Activated naive CD8-positive, alpha-beta T cell treated with anti-CD3 and anti-CD28 coated beads, Interleukin-2, amount 50 U/mL, for 24 hours (primary cell): ENCODE data around the gene MYO3A.
A peak's percentile ranks its signal among the peaks of the same experiment; 100 is the strongest.

Source experiments
- ATAC-seq: fragments of 150-1000 bp; cut with Tn5 transposase; one replicate; pipeline ENCODE4 v1.10.0; 2021
- DNase-seq: peaks from one replicate; pipeline ENCODE4 v3.0.0; 2021
- H3K27ac Mint-ChIP-seq: one replicate; pipeline ENCODE4 v1.8.0; 2021; ENCODE audit warnings: mild to moderate bottlenecking, mixed read lengths
- H3K27me3 Mint-ChIP-seq: one replicate; pipeline ENCODE4 v1.8.0; 2021; ENCODE audit warnings: mixed read lengths
- H3K36me3 Mint-ChIP-seq: one replicate; pipeline ENCODE4 v1.8.0; 2021; ENCODE audit warnings: low read depth, mixed read lengths
- H3K4me1 Mint-ChIP-seq: one replicate; pipeline ENCODE4 v1.8.0; 2021; ENCODE audit warnings: mixed read lengths
- H3K4me3 Mint-ChIP-seq: one replicate; pipeline ENCODE4 v1.8.0; 2021; ENCODE audit warnings: mild to moderate bottlenecking, moderate library complexity, mixed read lengths
- H3K9me3 Mint-ChIP-seq: one replicate; pipeline ENCODE4 v1.8.0; 2021; ENCODE audit warnings: mixed read lengths

Gene MYO3A

GRCh38 chr10:26199841-26200240 is 265.8 kb downstream of the MYO3A start:
- ATAC-seq = no peak
- Mint-ChIP-seq H3K9me3 (peaks cover 9% of the 10 kb centered on the region), H3K36me3 (no peaks in the 10 kb centered on the region)

GRCh38 chr10:26205223-26205622 is 271.2 kb downstream of the MYO3A start:
- Mint-ChIP-seq H3K9me3 (no peaks in the 10 kb centered on the region), H3K4me1 (no peaks in the 10 kb centered on the region), H3K4me3 (no peak overlapping the region), H3K27ac (no peak overlapping the region), H3K36me3 (no peaks in the 10 kb centered on the region), H3K27me3 (peaks cover 17% of the 10 kb centered on the region)
- ATAC-seq = no peak
- DNase-seq = no peak

More at GRCh38 chr10:26199841-26200240, 265.8 kb downstream of the MYO3A start:
- no peak for DNase-seq
- no peak overlapping the region for H3K27ac Mint-ChIP-seq
- H3K4me3 Mint-ChIP-seq = no peak overlapping the region
- H3K27me3 Mint-ChIP-seq = peaks cover 9% of the 10 kb centered on the region
- H3K4me1 Mint-ChIP-seq = no peaks in the 10 kb centered on the region

DNA sequence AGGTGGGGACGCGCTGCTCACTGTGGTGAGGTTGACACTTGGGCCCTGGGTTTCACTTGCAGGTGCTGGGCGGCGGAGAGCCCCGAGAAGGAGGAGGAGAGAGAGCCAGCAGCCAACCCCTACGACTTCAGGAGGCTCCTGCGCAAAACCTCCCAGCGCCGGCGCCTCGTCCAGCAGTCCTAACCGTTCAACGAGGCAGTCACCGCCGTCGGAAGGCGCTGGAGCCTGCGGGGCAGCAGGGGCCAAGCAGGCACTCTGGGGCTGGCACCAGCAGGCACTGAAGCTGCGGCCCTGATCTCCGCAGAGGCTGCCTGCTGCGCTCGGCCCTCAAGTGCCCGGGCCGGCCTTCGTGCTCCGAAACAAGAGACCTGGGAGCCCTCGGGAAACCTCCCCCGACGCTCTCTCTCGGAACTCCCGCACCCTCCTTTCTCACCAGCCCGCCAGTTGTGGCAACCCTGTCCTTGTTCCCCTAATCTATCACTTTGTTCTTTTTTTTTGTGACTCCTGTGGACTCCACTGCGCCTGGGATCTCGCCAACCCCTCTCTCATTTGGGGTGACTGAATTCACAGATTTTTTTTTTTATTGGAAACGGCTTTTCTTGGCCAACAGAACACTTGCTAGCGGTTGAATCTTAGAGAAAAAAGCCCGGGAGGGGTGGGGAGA is 277.9 kb downstream of the MYO3A start:
- no peaks in the 10 kb centered on the region for H3K9me3 Mint-ChIP-seq
- ATAC-seq = no peak
- H3K4me1 Mint-ChIP-seq = peaks cover 21% of the 10 kb centered on the region
- H3K4me3 Mint-ChIP-seq = no peak overlapping the region
- no peaks in the 10 kb centered on the region for H3K36me3 Mint-ChIP-seq
- peaks cover 53% of the 10 kb centered on the region for H3K27me3 Mint-ChIP-seq
- no peak overlapping the region for H3K27ac Mint-ChIP-seq
- no peak for DNase-seq

- H3K27me3 Mint-ChIP-seq = peaks cover 59% of the 10 kb centered on the region
- ATAC-seq (no peak), DNase-seq (no peak)
- no peaks in the 10 kb centered on the region for H3K36me3 Mint-ChIP-seq
- no peak overlapping the region for H3K4me3 Mint-ChIP-seq
- peaks cover 25% of the 10 kb centered on the region for H3K4me1 Mint-ChIP-seq
- H3K27ac Mint-ChIP-seq = no peak overlapping the region
- no peaks in the 10 kb centered on the region for H3K9me3 Mint-ChIP-seq
These were observed 278.5 kb downstream of the MYO3A start for GRCh38 chr10:26212511-26212910.

DNA sequence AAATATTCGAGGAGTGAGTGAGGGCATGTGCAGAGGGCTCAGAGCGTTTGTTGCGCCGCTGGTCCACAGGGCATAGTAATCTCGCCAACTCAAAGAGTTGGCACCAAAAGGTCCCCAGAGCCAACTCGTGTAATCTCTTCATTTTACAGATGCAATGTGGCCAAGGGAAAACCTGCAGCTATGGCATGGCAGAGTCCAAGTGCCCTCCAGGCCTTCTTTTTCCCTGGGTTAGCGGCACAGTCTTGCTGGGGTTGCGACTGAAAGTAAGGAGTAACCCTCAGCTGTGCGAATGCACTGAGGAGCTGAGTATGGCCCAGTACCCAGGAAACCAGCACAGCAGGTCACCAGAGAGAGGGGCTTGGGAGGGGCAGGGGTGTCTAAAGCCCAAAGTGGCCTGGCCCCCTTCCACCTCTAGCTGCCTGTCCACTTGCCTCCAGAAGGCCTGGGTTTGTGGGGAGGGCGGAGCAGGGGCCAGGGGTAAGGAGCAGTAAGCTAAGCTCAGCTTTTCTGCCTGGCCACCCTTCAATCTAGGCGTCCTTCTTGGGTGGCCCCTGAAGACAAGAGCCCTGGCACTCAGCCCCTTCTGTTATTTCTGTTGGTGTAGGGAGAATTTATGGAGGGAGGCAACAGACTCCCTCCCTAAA is 279.2 kb downstream of the MYO3A start:
- Mint-ChIP-seq H3K4me1 (peaks cover 28% of the 10 kb centered on the region), H3K27me3 (peaks cover 62% of the 10 kb centered on the region), H3K4me3 (no peak overlapping the region), H3K27ac (no peak overlapping the region), H3K9me3 (no peaks in the 10 kb centered on the region), H3K36me3 (no peaks in the 10 kb centered on the region)
- DNase-seq = no peak
- ATAC-seq = no peak

- Mint-ChIP-seq H3K27ac (no peak overlapping the region), H3K36me3 (no peaks in the 10 kb centered on the region), H3K9me3 (no peaks in the 10 kb centered on the region), H3K4me3 (no peak overlapping the region), H3K27me3 (peaks cover 69% of the 10 kb centered on the region), H3K4me1 (peaks cover 32% of the 10 kb centered on the region)
- no peak for ATAC-seq
- DNase-seq = no peak
These were observed 280.0 kb downstream of the MYO3A start for GRCh38 chr10:26214004-26214403.

DNA sequence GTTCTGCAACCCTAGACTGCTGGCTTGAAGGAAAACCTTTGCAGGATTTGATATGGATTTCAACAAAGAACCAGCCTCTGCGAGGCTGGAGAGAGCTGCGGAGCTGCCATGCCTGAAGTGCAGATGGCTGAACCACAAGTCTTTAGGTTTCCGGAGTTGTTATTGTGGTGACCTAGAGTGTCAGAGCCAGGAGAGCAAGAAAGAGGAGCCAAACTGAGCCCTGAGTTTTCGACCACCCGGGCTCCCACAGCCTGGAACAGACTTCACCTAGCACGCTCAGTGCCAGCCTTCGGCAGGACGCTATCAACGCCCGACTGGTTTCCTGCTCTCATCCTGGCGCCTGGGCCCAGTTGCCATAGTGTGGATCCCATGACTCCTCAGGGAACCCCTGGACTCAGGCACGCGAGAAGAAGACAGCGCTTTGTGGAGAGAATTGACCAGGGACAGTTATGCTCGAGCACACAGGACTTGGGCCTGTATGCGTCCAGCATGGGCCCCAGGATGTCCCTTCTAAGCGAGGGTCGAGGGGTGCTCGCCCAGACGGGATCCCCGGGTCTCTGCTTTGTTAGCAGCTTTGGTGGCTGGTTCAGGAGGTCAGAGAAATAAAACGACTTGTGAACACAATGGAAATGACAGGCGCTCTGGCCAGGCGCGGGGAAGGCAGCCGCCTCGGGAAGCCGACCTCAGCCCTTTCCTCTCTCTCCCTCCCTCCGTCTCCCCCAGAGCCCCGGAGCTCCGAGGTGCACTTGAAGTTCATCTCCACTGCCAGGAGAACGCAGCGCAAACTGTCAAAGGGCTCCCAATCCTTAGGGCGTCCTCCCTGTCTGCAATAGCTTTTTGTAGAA is 280.7 kb downstream of the MYO3A start:
- DNase-seq = no peak
- H3K36me3 Mint-ChIP-seq = peaks cover 2% of the 10 kb centered on the region

GRCh38 chr10:26215396-26215934 is 281.4 kb downstream of the MYO3A start:
- Mint-ChIP-seq H3K4me3 (peak overlapping the region; percentile 58), H3K36me3 (peaks cover 2% of the 10 kb centered on the region), H3K4me1 (peaks cover 32% of the 10 kb centered on the region), H3K9me3 (no peaks in the 10 kb centered on the region), H3K27me3 (peaks cover 82% of the 10 kb centered on the region), H3K27ac (no peak overlapping the region)
- no peak for DNase-seq
- no peak for ATAC-seq

More for the DNA sequence above, 280.7 kb downstream of the MYO3A start:
- Mint-ChIP-seq H3K27ac (no peak overlapping the region), H3K4me3 (no peak overlapping the region), H3K4me1 (peaks cover 32% of the 10 kb centered on the region), H3K27me3 (peaks cover 75% of the 10 kb centered on the region), H3K9me3 (no peaks in the 10 kb centered on the region)
- ATAC-seq = no peak

- ATAC-seq (peak; percentile 79), DNase-seq (peak; percentile 54)
- peaks cover 2% of the 10 kb centered on the region for H3K36me3 Mint-ChIP-seq
- no peak overlapping the region for H3K27ac Mint-ChIP-seq
- no peaks in the 10 kb centered on the region for H3K9me3 Mint-ChIP-seq
- H3K4me1 Mint-ChIP-seq = peaks cover 32% of the 10 kb centered on the region
- peaks cover 88% of the 10 kb centered on the region for H3K27me3 Mint-ChIP-seq
- peak overlapping the region; percentile 63 for H3K4me3 Mint-ChIP-seq
These were observed 282.0 kb downstream of the MYO3A start for GRCh38 chr10:26215935-26216584.

- no peak for ATAC-seq
- H3K4me1 Mint-ChIP-seq = peaks cover 32% of the 10 kb centered on the region
- DNase-seq = no peak
These were observed 282.8 kb downstream of the MYO3A start, which contains the start of gene GAD2 for GRCh38 chr10:26216585-26217395. GAD2 (plus strand) TSS chr10:26216774; CDS start chr10:26216810, 36 bp downstream.

DNA sequence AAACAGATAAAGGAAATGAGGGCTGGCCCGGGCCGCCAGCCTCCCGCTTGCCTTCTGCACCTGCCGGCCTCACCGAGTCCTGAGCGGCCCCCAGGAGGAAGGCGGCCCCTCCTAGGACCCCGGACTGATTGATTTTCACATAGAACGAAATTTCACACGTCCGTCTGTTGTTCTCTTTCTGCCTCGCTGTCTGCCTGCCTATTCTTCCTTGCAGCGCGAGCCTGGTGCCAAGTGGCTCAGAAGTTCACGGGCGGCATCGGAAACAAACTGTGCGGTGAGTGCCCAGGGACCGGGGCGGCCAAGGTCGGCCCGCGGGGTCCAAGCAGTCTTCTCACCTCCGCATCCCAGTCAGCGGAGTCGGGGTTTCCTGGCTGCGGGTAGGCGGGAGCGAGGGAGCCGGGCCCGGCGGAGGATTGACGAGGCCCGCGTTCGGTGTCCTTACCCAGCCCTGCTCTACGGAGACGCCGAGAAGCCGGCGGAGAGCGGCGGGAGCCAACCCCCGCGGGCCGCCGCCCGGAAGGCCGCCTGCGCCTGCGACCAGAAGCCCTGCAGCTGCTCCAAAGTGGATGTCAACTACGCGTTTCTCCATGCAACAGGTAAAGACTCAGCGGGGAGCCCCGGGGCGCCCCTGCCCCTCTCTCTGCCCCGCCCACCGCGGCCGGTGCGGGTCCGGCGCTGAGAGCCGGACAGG is 283.5 kb downstream of the MYO3A start:
- H3K9me3 Mint-ChIP-seq = no peaks in the 10 kb centered on the region
- H3K4me1 Mint-ChIP-seq = peaks cover 29% of the 10 kb centered on the region
- peaks cover 93% of the 10 kb centered on the region for H3K27me3 Mint-ChIP-seq
- ATAC-seq (no peak), DNase-seq (no peak)
- H3K36me3 Mint-ChIP-seq = peaks cover 2% of the 10 kb centered on the region
- no peak overlapping the region for H3K27ac Mint-ChIP-seq
- H3K4me3 Mint-ChIP-seq = peak overlapping the region; percentile 39

More at GRCh38 chr10:26216585-26217395, 282.8 kb downstream of the MYO3A start, which contains the start of gene GAD2:
- peaks cover 92% of the 10 kb centered on the region for H3K27me3 Mint-ChIP-seq
- peaks cover 2% of the 10 kb centered on the region for H3K36me3 Mint-ChIP-seq
- peak within 1 kb of the TSS; percentile 63 for H3K4me3 Mint-ChIP-seq
- no peak within 1 kb of the TSS for H3K27ac Mint-ChIP-seq
- no peaks in the 10 kb centered on the region for H3K9me3 Mint-ChIP-seq

DNA sequence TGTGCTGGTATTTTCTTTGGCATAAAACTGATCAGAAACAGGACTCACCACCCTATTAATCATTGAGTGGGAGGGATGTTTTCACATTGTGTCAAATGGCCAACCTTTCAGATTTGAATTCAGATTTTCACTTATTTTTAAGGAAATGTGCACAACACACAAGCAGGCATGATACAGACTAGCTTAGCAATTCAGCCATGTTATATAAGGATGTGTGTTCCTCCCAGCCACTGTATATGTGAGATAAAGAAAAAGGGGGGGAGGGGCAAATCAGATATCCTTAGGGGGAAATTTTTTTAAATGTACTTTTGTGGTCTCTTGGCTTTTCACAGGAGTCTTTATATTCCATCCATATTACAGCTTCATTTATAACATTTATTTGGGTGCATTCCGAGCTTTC is 285.6 kb downstream of the MYO3A start:
- Mint-ChIP-seq H3K9me3 (no peaks in the 10 kb centered on the region), H3K27ac (no peak overlapping the region), H3K27me3 (peaks cover 90% of the 10 kb centered on the region), H3K4me1 (peaks cover 29% of the 10 kb centered on the region), H3K4me3 (no peak overlapping the region), H3K36me3 (peaks cover 2% of the 10 kb centered on the region)
- ATAC-seq (no peak), DNase-seq (no peak)

DNA sequence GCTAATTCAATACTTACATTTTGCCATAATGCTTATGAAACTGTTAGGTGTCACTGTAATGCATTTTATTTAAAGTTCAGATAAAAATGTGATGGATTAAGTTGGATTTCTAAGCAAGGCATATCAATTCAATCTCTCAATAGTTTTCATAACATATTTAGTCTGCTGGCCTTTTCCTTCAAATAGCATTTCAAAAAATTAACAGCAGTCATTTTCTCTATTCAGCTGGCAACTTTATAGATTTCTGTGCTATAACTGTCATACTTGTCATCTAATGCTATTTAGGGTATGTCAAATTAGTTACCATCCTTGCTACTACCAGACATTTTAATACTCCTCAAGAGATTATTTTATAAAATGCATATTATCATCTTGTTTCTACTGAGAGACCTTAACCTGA is 286.9 kb downstream of the MYO3A start:
- H3K27ac Mint-ChIP-seq = no peak overlapping the region
- ATAC-seq (no peak), DNase-seq (no peak)
- H3K4me1 Mint-ChIP-seq = peaks cover 19% of the 10 kb centered on the region
- no peaks in the 10 kb centered on the region for H3K9me3 Mint-ChIP-seq
- H3K36me3 Mint-ChIP-seq = peaks cover 2% of the 10 kb centered on the region
- H3K27me3 Mint-ChIP-seq = peaks cover 85% of the 10 kb centered on the region
- no peak overlapping the region for H3K4me3 Mint-ChIP-seq
